ENCODE data around the gene TMEM9. TPM values are rescaled to one million over a fixed set of nuclear protein-coding genes. Genes with fewer than 3 reads are reported as not detected.

Gene TMEM9
- total and polyA plus RNA-seq, 2 of the 8 experiments (the other 6 are each of a cell fraction or from before 2014, with no cell fraction given): 79.9 to 181 TPM

- TF ChIP-seq, protein P1, sequence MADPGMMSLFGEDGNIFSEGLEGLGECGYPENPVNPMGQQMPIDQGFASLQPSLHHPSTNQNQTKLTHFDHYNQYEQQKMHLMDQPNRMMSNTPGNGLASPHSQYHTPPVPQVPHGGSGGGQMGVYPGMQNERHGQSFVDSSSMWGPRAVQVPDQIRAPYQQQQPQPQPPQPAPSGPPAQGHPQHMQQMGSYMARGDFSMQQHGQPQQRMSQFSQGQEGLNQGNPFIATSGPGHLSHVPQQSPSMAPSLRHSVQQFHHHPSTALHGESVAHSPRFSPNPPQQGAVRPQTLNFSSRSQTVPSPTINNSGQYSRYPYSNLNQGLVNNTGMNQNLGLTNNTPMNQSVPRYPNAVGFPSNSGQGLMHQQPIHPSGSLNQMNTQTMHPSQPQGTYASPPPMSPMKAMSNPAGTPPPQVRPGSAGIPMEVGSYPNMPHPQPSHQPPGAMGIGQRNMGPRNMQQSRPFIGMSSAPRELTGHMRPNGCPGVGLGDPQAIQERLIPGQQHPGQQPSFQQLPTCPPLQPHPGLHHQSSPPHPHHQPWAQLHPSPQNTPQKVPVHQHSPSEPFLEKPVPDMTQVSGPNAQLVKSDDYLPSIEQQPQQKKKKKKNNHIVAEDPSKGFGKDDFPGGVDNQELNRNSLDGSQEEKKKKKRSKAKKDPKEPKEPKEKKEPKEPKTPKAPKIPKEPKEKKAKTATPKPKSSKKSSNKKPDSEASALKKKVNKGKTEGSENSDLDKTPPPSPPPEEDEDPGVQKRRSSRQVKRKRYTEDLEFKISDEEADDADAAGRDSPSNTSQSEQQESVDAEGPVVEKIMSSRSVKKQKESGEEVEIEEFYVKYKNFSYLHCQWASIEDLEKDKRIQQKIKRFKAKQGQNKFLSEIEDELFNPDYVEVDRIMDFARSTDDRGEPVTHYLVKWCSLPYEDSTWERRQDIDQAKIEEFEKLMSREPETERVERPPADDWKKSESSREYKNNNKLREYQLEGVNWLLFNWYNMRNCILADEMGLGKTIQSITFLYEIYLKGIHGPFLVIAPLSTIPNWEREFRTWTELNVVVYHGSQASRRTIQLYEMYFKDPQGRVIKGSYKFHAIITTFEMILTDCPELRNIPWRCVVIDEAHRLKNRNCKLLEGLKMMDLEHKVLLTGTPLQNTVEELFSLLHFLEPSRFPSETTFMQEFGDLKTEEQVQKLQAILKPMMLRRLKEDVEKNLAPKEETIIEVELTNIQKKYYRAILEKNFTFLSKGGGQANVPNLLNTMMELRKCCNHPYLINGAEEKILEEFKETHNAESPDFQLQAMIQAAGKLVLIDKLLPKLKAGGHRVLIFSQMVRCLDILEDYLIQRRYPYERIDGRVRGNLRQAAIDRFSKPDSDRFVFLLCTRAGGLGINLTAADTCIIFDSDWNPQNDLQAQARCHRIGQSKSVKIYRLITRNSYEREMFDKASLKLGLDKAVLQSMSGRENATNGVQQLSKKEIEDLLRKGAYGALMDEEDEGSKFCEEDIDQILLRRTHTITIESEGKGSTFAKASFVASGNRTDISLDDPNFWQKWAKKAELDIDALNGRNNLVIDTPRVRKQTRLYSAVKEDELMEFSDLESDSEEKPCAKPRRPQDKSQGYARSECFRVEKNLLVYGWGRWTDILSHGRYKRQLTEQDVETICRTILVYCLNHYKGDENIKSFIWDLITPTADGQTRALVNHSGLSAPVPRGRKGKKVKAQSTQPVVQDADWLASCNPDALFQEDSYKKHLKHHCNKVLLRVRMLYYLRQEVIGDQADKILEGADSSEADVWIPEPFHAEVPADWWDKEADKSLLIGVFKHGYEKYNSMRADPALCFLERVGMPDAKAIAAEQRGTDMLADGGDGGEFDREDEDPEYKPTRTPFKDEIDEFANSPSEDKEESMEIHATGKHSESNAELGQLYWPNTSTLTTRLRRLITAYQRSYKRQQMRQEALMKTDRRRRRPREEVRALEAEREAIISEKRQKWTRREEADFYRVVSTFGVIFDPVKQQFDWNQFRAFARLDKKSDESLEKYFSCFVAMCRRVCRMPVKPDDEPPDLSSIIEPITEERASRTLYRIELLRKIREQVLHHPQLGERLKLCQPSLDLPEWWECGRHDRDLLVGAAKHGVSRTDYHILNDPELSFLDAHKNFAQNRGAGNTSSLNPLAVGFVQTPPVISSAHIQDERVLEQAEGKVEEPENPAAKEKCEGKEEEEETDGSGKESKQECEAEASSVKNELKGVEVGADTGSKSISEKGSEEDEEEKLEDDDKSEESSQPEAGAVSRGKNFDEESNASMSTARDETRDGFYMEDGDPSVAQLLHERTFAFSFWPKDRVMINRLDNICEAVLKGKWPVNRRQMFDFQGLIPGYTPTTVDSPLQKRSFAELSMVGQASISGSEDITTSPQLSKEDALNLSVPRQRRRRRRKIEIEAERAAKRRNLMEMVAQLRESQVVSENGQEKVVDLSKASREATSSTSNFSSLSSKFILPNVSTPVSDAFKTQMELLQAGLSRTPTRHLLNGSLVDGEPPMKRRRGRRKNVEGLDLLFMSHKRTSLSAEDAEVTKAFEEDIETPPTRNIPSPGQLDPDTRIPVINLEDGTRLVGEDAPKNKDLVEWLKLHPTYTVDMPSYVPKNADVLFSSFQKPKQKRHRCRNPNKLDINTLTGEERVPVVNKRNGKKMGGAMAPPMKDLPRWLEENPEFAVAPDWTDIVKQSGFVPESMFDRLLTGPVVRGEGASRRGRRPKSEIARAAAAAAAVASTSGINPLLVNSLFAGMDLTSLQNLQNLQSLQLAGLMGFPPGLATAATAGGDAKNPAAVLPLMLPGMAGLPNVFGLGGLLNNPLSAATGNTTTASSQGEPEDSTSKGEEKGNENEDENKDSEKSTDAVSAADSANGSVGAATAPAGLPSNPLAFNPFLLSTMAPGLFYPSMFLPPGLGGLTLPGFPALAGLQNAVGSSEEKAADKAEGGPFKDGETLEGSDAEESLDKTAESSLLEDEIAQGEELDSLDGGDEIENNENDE (IDR thresholded peaks at IDR 0.05; ENCODE audit: insufficient replicate concordance, low read length): no peak
- TF ChIP-seq PHF8 (conservative IDR thresholded peaks at IDR 0.05; ENCODE audit: low read depth, low read length) (no peak), BRCA1 (IDR thresholded peaks at IDR 0.05; ENCODE audit: low read depth, low read length) (no peak), CREB1 (IDR thresholded peaks at IDR 0.05) (no peak), CBX5 (IDR thresholded peaks at IDR 0.05; ENCODE audit: low read depth, low read length) (no peak), JUND (IDR thresholded peaks at IDR 0.05; ENCODE audit: low read length) (no peak), ASH2L (IDR thresholded peaks at IDR 0.05; ENCODE audit: low read length) (no peak), RFX5 (IDR thresholded peaks at IDR 0.05; ENCODE audit: borderline replicate concordance, low read depth, low read length) (no peak), RXRA (IDR thresholded peaks at IDR 0.05; ENCODE audit: insufficient read depth, low read depth, low read length) (no peak), E2F6 (IDR thresholded peaks at IDR 0.05) (no peak), TEAD4 (IDR thresholded peaks at IDR 0.05; ENCODE audit: low read depth, low read length) (no peak)
- TF ChIP-seq, protein P2, sequence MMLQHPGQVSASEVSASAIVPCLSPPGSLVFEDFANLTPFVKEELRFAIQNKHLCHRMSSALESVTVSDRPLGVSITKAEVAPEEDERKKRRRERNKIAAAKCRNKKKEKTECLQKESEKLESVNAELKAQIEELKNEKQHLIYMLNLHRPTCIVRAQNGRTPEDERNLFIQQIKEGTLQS (IDR thresholded peaks at IDR 0.05; ENCODE audit: insufficient read depth, low read depth, low read length): no peak
These were observed 25.8 kb downstream of the TMEM9 start (continued) for GRCh38 chr1:201128476-201128875.
